Activated naive CD8-positive, alpha-beta T cell treated with anti-CD3 and anti-CD28 coated beads for 36 hours (primary cell): ENCODE measurements around the gene RGS19. TPM values are rescaled to one million over a fixed set of nuclear protein-coding genes. Genes with fewer than 3 reads are reported as not detected.
"Not testable (repeated sequence)": the region's sequence is repeated elsewhere in the genome, so short reads cannot be mapped to it uniquely, and the experiment has no call there.

ENCODE experiments used
- DNase-seq: peaks from one replicate; pipeline ENCODE4 v3.0.0; 2021
- H3K27ac Mint-ChIP-seq: one replicate; pipeline ENCODE4 v1.8.0; 2022; ENCODE audit warnings: mild to moderate bottlenecking, moderate library complexity, mixed read lengths
- H3K27me3 Mint-ChIP-seq: one replicate; pipeline ENCODE4 v1.8.0; 2022; ENCODE audit warnings: mild to moderate bottlenecking, mixed read lengths
- H3K36me3 Mint-ChIP-seq: one replicate; pipeline ENCODE4 v1.8.0; 2021; ENCODE audit warnings: mild to moderate bottlenecking, mixed read lengths
- H3K4me1 Mint-ChIP-seq: one replicate; pipeline ENCODE4 v1.8.0; 2021; ENCODE audit warnings: mixed read lengths
- H3K4me3 Mint-ChIP-seq: one replicate; pipeline ENCODE4 v1.8.0; 2022; ENCODE audit warnings: mild to moderate bottlenecking, moderate library complexity, mixed read lengths
- H3K9me3 Mint-ChIP-seq: one replicate; pipeline ENCODE4 v1.8.0; 2022; ENCODE audit warnings: mixed read lengths
- total RNA-seq, 2 experiments: library from RNA; stranded (reverse); gene quantifications; one replicate each; pipeline ENCODE4 v1.2.3, GENCODE V29; 2021

The RGS19 gene, protein sequence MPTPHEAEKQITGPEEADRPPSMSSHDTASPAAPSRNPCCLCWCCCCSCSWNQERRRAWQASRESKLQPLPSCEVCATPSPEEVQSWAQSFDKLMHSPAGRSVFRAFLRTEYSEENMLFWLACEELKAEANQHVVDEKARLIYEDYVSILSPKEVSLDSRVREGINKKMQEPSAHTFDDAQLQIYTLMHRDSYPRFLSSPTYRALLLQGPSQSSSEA
- total RNA-seq, result 10 to 100 TPM; 26.4 to 31.8 TPM

DNA sequence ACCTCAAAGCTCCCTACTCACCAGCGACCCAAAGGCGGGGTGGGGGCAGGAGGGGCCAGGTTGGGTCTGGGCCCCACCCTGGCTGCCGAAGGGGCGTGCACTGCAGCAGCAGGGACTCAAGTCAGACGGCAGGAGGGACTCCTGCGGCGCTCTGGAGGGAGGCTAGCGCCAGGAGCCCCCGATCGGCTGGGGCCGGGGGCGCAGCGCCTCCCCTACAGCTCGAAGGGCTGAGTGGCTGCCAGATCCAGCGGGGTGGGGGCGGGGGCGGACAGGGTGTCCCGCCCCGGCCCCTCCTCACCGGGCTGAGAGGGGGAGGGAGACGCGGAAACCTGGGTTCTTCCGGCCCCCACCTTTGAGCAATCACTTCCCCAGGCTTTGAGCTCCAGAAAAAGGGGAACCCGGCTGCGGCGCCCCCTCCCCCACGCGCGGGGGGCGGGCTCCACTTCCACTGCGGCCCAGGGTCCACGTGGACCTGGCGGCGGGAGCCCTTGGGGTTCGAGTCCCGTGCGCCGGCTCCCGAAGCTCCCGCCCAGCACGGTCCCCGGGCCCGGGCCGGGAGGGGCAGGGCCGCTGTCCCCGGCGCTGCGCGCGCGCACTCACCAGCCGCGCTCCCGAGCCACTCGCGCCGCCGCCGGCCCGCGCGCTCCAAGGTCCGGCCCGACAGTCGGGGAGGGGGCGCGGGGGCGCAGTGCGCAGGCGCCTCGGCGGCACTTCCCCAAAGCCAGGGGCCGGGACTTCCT lies at the start of gene RGS19:
TSS of gene RGS19 (minus strand) at position 246 of the 740 bp plus-strand sequence. CDS start 2,632 bp downstream, outside the sequence.
- DNase-seq, result peak; percentile 72
- Mint-ChIP-seq H3K4me1 (peaks cover 29% of the 10 kb centered on the region), H3K27ac (peak within 1 kb of the TSS; percentile 86), H3K36me3 (peaks cover 5% of the 10 kb centered on the region), H3K9me3 (no peaks in the 10 kb centered on the region), H3K27me3 (peaks cover 19% of the 10 kb centered on the region), H3K4me3 (peak within 1 kb of the TSS; percentile 92)

DNA sequence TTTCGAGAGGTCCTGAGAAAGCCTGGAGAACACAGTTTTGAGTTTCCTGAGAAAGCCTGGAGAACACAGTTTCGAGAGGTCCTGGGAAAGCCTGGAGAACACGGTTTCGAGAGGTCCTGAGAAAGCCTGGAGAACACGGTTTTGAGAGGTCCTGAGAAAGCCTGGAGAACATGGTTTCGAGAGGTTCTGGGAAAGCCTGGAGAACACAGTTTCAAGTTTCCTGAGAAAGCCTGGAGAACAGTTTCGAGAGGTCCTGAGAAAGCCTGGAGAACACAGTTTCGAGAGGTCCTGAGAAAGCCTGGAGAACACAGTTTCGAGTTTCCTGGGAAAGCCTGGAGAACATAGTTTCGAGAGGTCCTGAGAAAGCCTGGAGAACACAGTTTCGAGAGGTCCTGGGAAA lies 44.2 kb upstream of the RGS19 start:
- not testable (repeated sequence) for H3K4me3 Mint-ChIP-seq, H3K36me3 Mint-ChIP-seq, H3K9me3 Mint-ChIP-seq, DNase-seq, H3K27ac Mint-ChIP-seq, H3K4me1 Mint-ChIP-seq
- peaks cover 25% of the 10 kb centered on the region for H3K27me3 Mint-ChIP-seq

DNA sequence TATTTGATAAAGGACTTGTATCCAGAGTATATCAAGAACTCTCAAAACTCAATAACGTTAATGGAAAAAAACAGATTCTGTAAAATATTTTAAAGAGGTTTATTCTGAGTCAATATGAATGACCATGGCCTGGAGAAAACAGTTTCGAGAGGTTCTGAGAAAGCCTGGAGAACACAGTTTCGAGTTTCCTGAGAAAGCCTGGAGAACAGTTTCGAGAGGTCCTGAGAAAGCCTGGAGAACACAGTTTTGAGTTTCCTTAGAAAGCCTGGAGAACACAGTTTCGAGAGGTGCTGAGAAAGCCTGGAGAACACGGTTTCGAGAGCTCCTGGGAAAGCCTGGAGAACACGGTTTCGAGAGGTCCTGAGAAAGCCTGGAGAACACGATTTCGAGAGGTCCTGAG lies 43.6 kb upstream of the RGS19 start:
- H3K4me1 Mint-ChIP-seq, H3K36me3 Mint-ChIP-seq, H3K27ac Mint-ChIP-seq, DNase-seq, H3K9me3 Mint-ChIP-seq, H3K4me3 Mint-ChIP-seq: not testable (repeated sequence)
- peaks cover 25% of the 10 kb centered on the region for H3K27me3 Mint-ChIP-seq

DNA sequence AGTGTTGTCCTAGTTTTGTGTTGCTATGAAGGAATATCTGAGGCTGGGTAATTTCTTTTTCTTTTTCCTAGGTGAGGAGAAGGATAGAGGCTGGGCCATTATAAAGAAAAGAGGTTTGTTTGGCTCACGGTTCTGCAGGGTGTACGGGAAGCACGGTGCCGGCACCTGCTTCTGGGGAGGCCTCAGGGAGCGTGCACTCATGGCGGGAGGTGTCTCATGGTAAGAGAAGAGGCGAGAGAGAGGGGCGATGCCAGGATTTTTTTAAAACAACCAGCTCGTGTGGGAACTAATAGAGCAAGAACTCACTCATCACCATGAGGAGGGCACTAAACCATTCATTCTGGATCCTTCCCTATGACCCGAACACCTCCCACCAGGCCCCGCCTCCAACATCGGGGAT lies 42.3 kb upstream of the RGS19 start:
- H3K4me3 Mint-ChIP-seq, result no peak overlapping the region
- no peaks in the 10 kb centered on the region for H3K9me3 Mint-ChIP-seq
- H3K36me3 Mint-ChIP-seq, result no peaks in the 10 kb centered on the region
- H3K27ac Mint-ChIP-seq, result no peak overlapping the region
- peaks cover 9% of the 10 kb centered on the region for H3K4me1 Mint-ChIP-seq
- no peak for DNase-seq
- peaks cover 25% of the 10 kb centered on the region for H3K27me3 Mint-ChIP-seq

DNA sequence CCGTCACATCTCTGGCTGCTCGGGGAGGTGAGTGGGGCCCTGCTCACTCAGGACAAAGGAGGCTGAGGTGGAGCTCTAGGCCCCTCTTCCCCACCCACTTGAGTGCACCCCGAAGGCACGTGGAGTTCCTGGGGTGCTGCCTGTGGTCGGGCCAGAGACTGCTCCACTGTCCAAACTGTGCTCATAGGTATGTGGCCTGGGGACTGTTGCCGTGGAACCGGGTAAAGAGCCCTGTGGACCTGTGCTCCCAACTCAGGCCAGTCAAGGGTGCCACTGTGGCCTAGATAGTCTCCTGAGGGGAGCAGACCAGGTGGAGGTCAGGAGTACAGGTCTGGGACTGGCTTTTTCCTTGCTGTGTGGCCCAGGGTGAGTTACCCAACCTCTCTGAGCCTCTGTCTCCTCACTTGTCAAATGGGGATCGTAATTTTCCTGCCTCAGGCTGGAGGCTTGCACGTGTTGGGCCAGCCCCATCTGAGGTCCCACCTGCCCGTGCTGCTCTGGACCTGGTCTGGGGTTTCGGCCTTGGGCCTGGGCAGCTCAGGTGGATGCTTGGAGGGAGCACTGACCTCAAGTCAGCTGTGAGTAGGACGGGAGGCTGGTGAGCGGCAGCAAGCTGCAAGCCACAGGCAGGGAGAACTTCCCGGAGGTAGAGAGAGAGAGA lies 40.5 kb upstream of the RGS19 start:
- H3K4me3 Mint-ChIP-seq, result no peak overlapping the region
- peak overlapping the region; percentile 71 for H3K27ac Mint-ChIP-seq
- no peaks in the 10 kb centered on the region for H3K36me3 Mint-ChIP-seq
- peaks cover 9% of the 10 kb centered on the region for H3K4me1 Mint-ChIP-seq
- DNase-seq, result no peak
- H3K9me3 Mint-ChIP-seq, result no peaks in the 10 kb centered on the region
- peaks cover 21% of the 10 kb centered on the region for H3K27me3 Mint-ChIP-seq

DNA sequence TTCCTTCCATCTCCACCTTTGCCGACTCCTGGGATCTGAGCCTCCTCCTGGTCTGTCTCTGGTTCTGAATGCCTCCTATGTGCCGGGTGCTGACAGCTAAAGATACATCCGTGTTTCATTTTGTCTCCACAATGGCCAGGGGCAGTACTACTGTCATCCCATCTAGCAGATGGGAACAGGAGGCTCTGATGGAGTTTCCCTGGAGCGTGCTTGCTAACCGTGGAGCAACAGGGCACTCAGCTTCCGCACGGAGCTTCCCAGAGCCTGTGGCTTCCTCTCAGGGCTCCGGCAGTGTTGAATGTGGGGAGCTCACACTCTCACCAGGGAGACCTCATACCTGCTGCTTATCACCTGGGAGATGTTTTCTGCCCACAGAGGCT lies 40.0 kb upstream of the RGS19 start:
- H3K4me3 Mint-ChIP-seq, result no peak overlapping the region
- no peak overlapping the region for H3K27ac Mint-ChIP-seq
- H3K4me1 Mint-ChIP-seq, result peaks cover 9% of the 10 kb centered on the region
- H3K27me3 Mint-ChIP-seq, result peaks cover 17% of the 10 kb centered on the region
- H3K9me3 Mint-ChIP-seq, result no peaks in the 10 kb centered on the region
- no peaks in the 10 kb centered on the region for H3K36me3 Mint-ChIP-seq
- no peak for DNase-seq

DNA sequence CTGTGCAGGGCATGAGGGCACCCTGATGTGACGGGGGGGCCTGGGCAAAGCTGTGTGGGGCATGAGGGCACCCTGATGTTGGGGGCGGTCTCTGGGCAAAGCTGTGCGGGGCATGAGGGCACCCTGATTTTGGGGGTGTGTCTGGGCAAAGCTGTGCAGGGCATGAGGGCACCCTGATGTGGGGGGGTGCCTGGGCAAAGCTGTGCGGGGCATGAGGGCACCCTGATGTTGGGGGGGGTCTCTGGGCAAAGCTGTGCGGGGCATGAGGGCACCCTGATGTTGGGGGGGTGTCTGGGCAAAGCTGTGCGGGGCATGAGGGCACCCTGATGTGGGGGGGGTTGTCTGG lies 38.1 kb upstream of the RGS19 start:
- not testable (repeated sequence) for H3K9me3 Mint-ChIP-seq, H3K27ac Mint-ChIP-seq, H3K4me3 Mint-ChIP-seq, DNase-seq, H3K4me1 Mint-ChIP-seq, H3K27me3 Mint-ChIP-seq, H3K36me3 Mint-ChIP-seq

DNA sequence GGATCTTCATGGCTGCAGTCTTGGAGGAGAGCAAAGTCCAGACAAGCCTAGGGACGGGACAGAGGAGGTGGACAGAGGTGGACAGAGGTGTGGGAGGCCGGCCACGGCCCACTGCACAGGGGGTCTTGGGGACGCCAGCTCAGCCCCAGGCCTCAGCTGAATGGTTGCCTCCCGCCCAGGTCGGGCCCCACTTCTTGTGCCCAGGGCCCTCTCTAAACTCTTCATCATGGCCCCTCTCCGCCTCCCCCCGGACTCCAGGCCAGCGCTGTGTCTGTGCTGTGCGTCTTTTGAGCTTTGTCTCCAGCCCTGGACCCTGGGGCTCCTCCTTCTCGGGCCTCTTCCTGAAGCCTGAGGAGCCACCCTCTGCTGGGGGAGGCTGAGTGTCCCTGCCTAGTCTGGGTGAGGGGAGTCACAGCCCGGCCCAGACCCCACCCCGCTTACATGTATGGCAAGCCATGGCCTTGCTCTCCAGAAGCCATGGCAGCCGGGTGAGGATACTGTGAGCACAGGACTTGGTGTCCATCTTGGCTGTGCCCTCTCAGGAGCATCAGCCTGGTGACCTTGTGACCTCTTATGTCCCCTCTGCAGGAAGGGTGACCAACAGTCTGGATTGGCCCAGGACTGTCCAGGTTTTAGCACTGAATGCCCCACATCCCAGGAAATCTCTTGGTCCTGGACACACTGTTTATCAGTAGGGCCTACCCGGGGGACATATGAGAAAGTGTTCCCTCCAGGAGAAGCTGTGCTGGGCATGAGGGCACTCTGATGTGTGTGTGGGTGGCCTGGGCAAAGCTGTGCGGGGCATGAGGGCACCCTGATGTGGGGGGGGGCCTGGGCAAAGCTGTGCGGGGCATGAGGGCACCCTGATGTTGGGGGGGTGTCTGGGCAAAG lies 37.5 kb upstream of the RGS19 start:
- H3K4me3 Mint-ChIP-seq, result no peak overlapping the region
- no peak overlapping the region for H3K27ac Mint-ChIP-seq
- no peaks in the 10 kb centered on the region for H3K36me3 Mint-ChIP-seq
- peaks cover 9% of the 10 kb centered on the region for H3K4me1 Mint-ChIP-seq
- no peak for DNase-seq
- H3K27me3 Mint-ChIP-seq, result peaks cover 5% of the 10 kb centered on the region
- H3K9me3 Mint-ChIP-seq, result no peaks in the 10 kb centered on the region

DNA sequence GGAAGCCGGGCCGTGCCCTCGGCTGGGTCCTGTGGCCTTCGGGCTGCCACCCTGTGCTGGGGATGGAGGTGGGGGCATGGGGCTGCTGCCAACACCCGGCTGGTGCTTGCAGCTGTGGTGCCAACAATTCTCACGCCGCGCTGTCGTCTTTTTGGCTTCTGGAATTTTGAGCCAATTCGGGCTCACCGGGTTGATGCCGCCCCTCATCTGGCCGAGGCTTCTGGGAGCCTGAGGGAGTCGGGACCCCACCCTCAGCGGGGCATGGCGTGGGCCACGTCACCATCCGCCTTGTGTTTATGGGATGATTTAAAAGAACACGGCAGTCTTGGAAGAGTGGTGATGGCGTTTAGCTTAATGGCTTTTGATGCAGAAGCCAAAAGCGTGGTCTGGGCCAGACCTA lies 36.7 kb upstream of the RGS19 start:
- no peaks in the 10 kb centered on the region for H3K27me3 Mint-ChIP-seq
- no peak for DNase-seq
- H3K27ac Mint-ChIP-seq, result no peak overlapping the region
- peaks cover 9% of the 10 kb centered on the region for H3K4me1 Mint-ChIP-seq
- no peaks in the 10 kb centered on the region for H3K36me3 Mint-ChIP-seq
- H3K9me3 Mint-ChIP-seq, result no peaks in the 10 kb centered on the region
- H3K4me3 Mint-ChIP-seq, result no peak overlapping the region

DNA sequence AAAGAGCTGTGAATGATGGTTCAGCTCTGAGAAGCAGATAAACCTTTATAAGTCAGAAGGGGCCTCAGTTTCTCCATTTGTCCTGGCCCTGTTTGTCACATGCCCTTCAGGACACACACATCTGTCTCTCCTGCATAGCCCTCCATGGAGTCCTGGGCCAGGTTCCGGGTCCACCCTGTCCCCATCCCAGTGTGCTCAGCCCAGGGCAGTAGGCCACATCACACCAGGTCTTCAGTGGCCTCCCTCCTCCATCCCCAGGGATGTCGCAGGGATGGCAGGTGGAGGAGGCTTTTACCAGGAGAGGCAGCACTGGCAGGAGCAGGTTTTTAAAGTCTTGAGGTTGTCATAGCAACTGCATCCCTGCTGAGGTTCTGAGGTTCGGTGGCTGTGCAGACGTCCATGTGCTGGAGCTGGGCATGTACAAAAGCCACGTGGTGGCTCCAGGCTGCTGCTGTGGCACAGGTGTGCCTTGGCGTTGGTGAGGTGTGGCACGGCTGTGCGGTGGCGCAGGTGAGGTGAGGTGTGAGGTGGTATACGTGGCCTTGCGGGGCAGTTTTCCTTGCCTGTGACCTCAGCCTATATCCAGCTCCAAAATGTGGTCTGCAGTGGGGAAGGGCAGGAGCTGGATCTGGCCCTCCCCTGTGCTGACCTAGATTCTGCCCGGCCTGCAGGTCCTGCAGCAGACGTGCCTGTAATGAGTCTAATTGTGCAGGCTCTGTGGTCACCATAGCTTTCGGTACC lies 36.0 kb upstream of the RGS19 start:
- Mint-ChIP-seq H3K27me3 (no peaks in the 10 kb centered on the region), H3K36me3 (no peaks in the 10 kb centered on the region), H3K9me3 (no peaks in the 10 kb centered on the region), H3K4me3 (no peak overlapping the region), H3K27ac (no peak overlapping the region), H3K4me1 (peaks cover 7% of the 10 kb centered on the region)
- no peak for DNase-seq

DNA sequence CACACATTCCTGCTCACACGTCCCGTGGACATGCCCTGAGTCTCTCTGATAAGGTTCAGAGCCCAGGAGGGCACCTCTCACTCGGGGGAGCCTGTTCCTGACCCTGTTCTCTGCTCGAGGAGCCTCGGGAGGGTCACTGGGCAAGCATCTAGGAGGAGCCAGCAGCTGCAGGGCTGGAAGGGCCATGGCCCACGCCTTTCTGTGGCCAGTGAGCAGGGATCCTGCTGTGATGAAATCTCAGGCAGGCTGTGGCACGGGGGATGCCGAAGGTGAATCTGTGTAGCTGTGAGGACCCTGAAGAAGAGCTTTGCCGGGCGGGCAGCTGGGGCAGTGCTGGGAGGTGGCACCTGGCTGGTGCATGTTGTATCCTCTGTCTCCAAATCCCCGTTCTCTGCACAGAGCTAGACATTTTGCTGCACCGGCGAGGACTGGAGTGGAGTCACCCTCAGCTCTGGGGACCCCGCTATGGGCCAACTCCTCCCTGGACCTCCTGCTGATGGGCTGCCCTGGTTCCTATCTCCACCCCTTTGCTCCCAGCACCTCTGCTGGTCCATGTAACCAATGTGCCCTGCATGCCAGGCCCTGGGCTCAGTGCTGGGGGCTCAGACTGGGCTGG lies 35.1 kb upstream of the RGS19 start:
- Mint-ChIP-seq H3K27ac (no peak overlapping the region), H3K36me3 (no peaks in the 10 kb centered on the region), H3K4me1 (no peaks in the 10 kb centered on the region), H3K9me3 (no peaks in the 10 kb centered on the region), H3K27me3 (no peaks in the 10 kb centered on the region), H3K4me3 (no peak overlapping the region)
- DNase-seq, result no peak

DNA sequence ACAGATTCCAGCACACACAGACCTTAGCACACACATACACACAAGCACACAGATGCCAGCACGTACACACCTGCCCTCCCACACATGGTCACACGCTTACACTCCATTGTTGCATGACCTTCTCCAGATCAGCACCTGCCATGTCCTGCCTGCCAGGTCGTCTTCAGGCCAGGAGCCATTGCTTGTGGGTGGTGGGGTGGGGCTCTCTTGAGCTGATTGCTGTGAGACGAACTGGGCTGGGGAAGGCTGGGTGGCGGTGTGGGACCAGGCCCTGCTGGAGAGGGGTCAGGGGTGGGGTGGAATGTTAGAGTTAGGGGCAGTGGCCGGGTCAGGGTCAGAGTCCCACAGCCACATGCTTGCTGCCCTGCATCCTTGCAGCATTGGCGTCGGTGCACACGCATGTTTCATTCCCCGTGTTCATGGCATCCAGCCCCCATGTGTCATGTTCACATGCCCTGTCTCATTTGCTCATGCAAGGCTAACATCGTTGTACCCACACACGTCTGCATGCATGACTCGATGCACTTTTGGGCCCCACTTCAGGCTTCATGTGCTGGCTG lies 34.6 kb upstream of the RGS19 start:
- DNase-seq, result no peak
- no peaks in the 10 kb centered on the region for H3K27me3 Mint-ChIP-seq
- no peaks in the 10 kb centered on the region for H3K36me3 Mint-ChIP-seq
- H3K4me1 Mint-ChIP-seq, result no peaks in the 10 kb centered on the region
- H3K27ac Mint-ChIP-seq, result no peak overlapping the region
- no peak overlapping the region for H3K4me3 Mint-ChIP-seq
- H3K9me3 Mint-ChIP-seq, result no peaks in the 10 kb centered on the region

DNA sequence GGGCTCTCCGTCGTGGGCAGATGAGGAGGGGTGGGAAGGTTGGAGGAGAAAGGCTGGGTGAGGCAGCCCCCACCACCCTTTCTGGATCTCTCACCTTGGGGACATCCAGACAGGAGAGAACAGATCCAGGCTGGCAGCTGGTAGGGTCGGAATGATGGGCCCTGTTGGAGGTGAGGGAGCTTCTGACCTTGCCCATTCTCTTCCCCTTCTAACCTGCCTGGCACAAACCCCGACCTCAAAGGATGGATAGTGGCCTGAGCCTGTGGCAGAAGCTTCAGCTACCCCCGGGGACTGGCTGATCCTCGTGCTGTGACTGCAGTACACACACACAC lies 34.1 kb upstream of the RGS19 start:
- Mint-ChIP-seq H3K36me3 (no peaks in the 10 kb centered on the region), H3K9me3 (no peaks in the 10 kb centered on the region), H3K27ac (no peak overlapping the region), H3K4me3 (no peak overlapping the region), H3K27me3 (no peaks in the 10 kb centered on the region), H3K4me1 (no peaks in the 10 kb centered on the region)
- DNase-seq, result no peak
